HG02571 (cell line): ENCODE measurements around the gene GOSR1.
"Not testable (repeated sequence)": the region's sequence is repeated elsewhere in the genome, so short reads cannot be mapped to it uniquely, and the experiment has no call there.

Experiments used
- ATAC-seq: cut with Tn5 transposase; IDR thresholded peaks from one replicate; pipeline ENCODE4 v1.9.1; 2021; ENCODE audit warnings: mild to moderate bottlenecking, moderate library complexity; ENCODE audit not compliant: unreplicated experiment

GOSR1 gene

GRCh38 chr17:30559656-30560055, 82.4 kb downstream of the GOSR1 start:
- no peak for ATAC-seq

GRCh38 chr17:30560117-30561026, 83.2 kb downstream of the GOSR1 start:
- not testable (repeated sequence) for ATAC-seq

- ATAC-seq = not testable (repeated sequence)
Observed at GRCh38 chr17:30561766-30562165, 84.6 kb downstream of the GOSR1 start.

GRCh38 chr17:30563131-30563904, 86.1 kb downstream of the GOSR1 start:
- ATAC-seq = not testable (repeated sequence)

- not testable (repeated sequence) for ATAC-seq
Observed at GRCh38 chr17:30563905-30564390, 86.7 kb downstream of the GOSR1 start.

- ATAC-seq = not testable (repeated sequence)
Observed at GRCh38 chr17:30564422-30565072, 87.3 kb downstream of the GOSR1 start.

- ATAC-seq = no peak
Observed at GRCh38 chr17:30565073-30565935, 88.1 kb downstream of the GOSR1 start.

- ATAC-seq = not testable (repeated sequence)
Observed at GRCh38 chr17:30566104-30566503, 88.9 kb downstream of the GOSR1 start.

GRCh38 chr17:30566516-30567225, 89.5 kb downstream of the GOSR1 start:
- not testable (repeated sequence) for ATAC-seq

- no peak for ATAC-seq
Observed at GRCh38 chr17:30567231-30568116, 90.3 kb downstream of the GOSR1 start.

GRCh38 chr17:30568117-30568430, 90.9 kb downstream of the GOSR1 start:
- no peak for ATAC-seq

- not testable (repeated sequence) for ATAC-seq
Observed at GRCh38 chr17:30569531-30570175, 92.4 kb downstream of the GOSR1 start.

GRCh38 chr17:30570191-30570590, 93.0 kb downstream of the GOSR1 start:
- no peak for ATAC-seq

GRCh38 chr17:30570596-30571265, 93.5 kb downstream of the GOSR1 start:
- ATAC-seq = no peak

- ATAC-seq = not testable (repeated sequence)
Observed at GRCh38 chr17:30571404-30571803, 94.2 kb downstream of the GOSR1 start.

GRCh38 chr17:30571921-30572320, 94.7 kb downstream of the GOSR1 start:
- ATAC-seq = no peak
